Neural cell (in vitro differentiated cells): ENCODE data around the gene SALL4. TPM values are rescaled to one million over a fixed set of nuclear protein-coding genes. Genes with fewer than 3 reads are reported as not detected.

Source experiments
- H2AFZ ChIP-seq: fragments of 200-600, 300-800 bp; sonication (generic), shearing (Covaris generic); 2 replicates; pipeline ENCODE4 v1.6.0; 2014; ENCODE audit warnings: low read depth, mild to moderate bottlenecking, antibody characterized with exemption, low read length, moderate library complexity
- H3F3A ChIP-seq: fragments of 200-600 bp; shearing (Covaris generic); 2 replicates; pipeline ENCODE4 v1.6.1; 2016; ENCODE audit warnings: mild to moderate bottlenecking, moderate library complexity, mixed read lengths, antibody characterized with exemption, low read length; ENCODE audit not compliant: insufficient read depth, poor library complexity, severe bottlenecking
- H3K27ac ChIP-seq: fragments of 200-600, 300-800 bp; sonication (generic), shearing (Covaris generic); 2 replicates; pipeline ENCODE4 v1.5.1; 2014; ENCODE audit warnings: mild to moderate bottlenecking, low read length, moderate library complexity
- H3K27me3 ChIP-seq: fragments of 300-800, 200-600 bp; sonication (generic), shearing (Covaris generic); 2 replicates; pipeline ENCODE4 v1.6.0; 2014; ENCODE audit warnings: mild to moderate bottlenecking, low read depth, low read length, moderate library complexity; ENCODE audit not compliant: insufficient read depth
- H3K36me3 ChIP-seq: fragments of 300-800, 200-600 bp; sonication (generic), shearing (Covaris generic); 2 replicates; pipeline ENCODE4 v1.5.1; 2014; ENCODE audit warnings: mild to moderate bottlenecking, antibody characterized with exemption, low read length, moderate library complexity; ENCODE audit not compliant: insufficient read depth
- H3K4me2 ChIP-seq: fragments of 300-800, 200-600 bp; sonication (generic), shearing (Covaris generic); 2 replicates; pipeline ENCODE4 v1.6.0; 2014; ENCODE audit warnings: mild to moderate bottlenecking, low read length
- H3K4me3 ChIP-seq: fragments of 300-800, 200-600 bp; sonication (generic), shearing (Covaris generic); 2 replicates; pipeline ENCODE4 v1.5.1; 2014; ENCODE audit warnings: mild to moderate bottlenecking, low read length, moderate library complexity
- H3K79me2 ChIP-seq: fragments of 200-600 bp; shearing (Covaris generic); replicated peaks from 2 replicates; pipeline ENCODE4 v1.6.0; 2014; ENCODE audit warnings: mild to moderate bottlenecking, low read length, moderate library complexity; ENCODE audit not compliant: insufficient read depth
- H3K9ac ChIP-seq: fragments of 300-800, 200-600 bp; sonication (generic), shearing (Covaris generic); 2 replicates; pipeline ENCODE4 v1.6.1; 2016; ENCODE audit warnings: mild to moderate bottlenecking, low read length, mixed read lengths
- H3K9me2 ChIP-seq: fragments of 200-600 bp; shearing (Covaris generic); 2 replicates; pipeline ENCODE4 v1.6.1; 2016; ENCODE audit warnings: mild to moderate bottlenecking, low read length, mixed read lengths; ENCODE audit not compliant: insufficient read depth
- H3K9me3 ChIP-seq: fragments of 200-600, 300-800 bp; sonication (generic), shearing (Covaris generic); 2 replicates; pipeline ENCODE4 v1.6.1; 2016; ENCODE audit warnings: mild to moderate bottlenecking, mixed run types, low read length, moderate library complexity, mixed read lengths
- H4K20me1 ChIP-seq: fragments of 200-600 bp; shearing (Covaris generic); 2 replicates; pipeline ENCODE4 v1.6.1; 2016; ENCODE audit warnings: mild to moderate bottlenecking, mixed run types; ENCODE audit not compliant: insufficient read depth
- CTCF ChIP-seq: fragments of 450-650 bp; IDR thresholded peaks from 2 replicates; pipeline ENCODE4 v1.5.1; 2014; ENCODE audit warnings: antibody characterized with exemption, mild to moderate bottlenecking, moderate library complexity; ENCODE audit not compliant: poor library complexity, severe bottlenecking
- EP300 ChIP-seq: fragments of 450-650 bp; conservative IDR thresholded peaks from 2 replicates; pipeline ENCODE4 v1.6.1; 2014; ENCODE audit warnings: antibody characterized with exemption, mild to moderate bottlenecking, moderate library complexity; ENCODE audit not compliant: poor library complexity, severe bottlenecking
- EZH2 ChIP-seq: fragments of 200-600, 300-800 bp; shearing (Covaris generic), sonication (generic); IDR thresholded peaks from 2 replicates; pipeline ENCODE4 v1.6.1; 2014; ENCODE audit warnings: antibody characterized with exemption, low read length, borderline replicate concordance, mild to moderate bottlenecking; ENCODE audit not compliant: insufficient read depth, poor library complexity, severe bottlenecking
- MXI1 ChIP-seq: fragments of 450-650 bp; conservative IDR thresholded peaks from 2 replicates; pipeline ENCODE4 v1.6.1; 2014; ENCODE audit warnings: antibody characterized with exemption, mild to moderate bottlenecking; ENCODE audit not compliant: poor library complexity, severe bottlenecking
- POLR2AphosphoS5 ChIP-seq: IDR thresholded peaks from 2 replicates; pipeline ENCODE4 v1.6.1; 2012
- RAD21 ChIP-seq: fragments of 450-650 bp; conservative IDR thresholded peaks from 2 replicates; pipeline ENCODE4 v1.6.1; 2014; ENCODE audit warnings: antibody characterized with exemption, mild to moderate bottlenecking, moderate library complexity
- SMC3 ChIP-seq: fragments of 450-650 bp; conservative IDR thresholded peaks from 2 replicates; pipeline ENCODE4 v1.6.1; 2014; ENCODE audit warnings: antibody characterized with exemption, mild to moderate bottlenecking, moderate library complexity; ENCODE audit not compliant: poor library complexity
- TAF1 ChIP-seq: IDR thresholded peaks from 2 replicates; pipeline ENCODE4 v1.6.1; 2012; ENCODE audit warnings: low read depth
- polyA plus RNA-seq: library from polyadenylated mRNA; depleted of rRNA; stranded (reverse); fragments of >200 nt; gene quantifications from 2 replicates; pipeline ENCODE4 v1.2.3, GENCODE V29; 2014
- TF ChIP-seq, protein P1 (sequence below): IDR thresholded peaks from 2 replicates; pipeline ENCODE4 v1.6.1; 2012; ENCODE audit warnings: borderline replicate concordance

The SALL4 gene
- polyA plus RNA-seq, 1 donor from 2014 or later, result 1.4 TPM

DNA sequence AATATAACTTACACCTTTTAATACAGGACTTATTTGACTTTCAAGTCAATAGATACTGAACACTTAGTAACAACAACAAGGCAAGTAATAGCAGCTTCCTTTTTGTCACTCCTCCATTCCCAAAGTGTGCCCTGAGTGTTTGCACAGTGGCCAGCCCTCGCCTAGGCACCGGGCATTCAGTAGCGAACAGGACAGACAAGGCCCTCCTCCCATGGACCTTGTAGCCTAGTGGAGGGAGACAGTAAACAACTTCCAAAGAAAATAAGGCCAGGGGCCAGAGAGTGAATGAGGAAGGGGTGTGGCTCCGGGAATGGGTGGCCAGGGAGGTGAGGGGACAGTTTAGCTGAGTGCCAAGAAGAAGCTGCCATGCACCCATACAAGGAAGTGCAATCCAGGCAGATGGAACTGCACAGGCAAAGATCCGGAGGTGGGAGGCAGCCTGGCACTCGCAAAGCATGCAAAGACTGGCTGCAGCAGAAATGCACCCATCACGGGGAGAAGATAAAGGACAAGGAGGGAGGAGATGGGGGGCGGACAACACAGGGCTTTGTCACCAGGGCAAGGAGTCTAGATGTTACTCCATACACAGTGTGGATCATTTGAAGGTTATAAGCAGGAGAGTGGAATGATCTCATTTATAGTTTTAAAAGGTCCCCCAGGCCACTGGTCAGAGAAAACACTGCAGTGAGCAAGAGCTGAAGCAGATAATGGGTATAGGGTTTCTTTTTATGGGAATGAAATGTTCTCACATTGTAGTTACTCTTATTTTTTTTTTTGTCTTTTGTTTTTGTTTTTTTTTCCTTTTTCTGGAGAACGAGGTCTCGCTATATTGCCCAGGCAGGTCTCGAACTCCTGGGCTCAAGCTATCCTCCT lies 66.4 kb downstream of the SALL4 start:
- TF ChIP-seq RAD21, result no peak
- no peak for TF ChIP-seq TAF1
- TF ChIP-seq, protein P1, sequence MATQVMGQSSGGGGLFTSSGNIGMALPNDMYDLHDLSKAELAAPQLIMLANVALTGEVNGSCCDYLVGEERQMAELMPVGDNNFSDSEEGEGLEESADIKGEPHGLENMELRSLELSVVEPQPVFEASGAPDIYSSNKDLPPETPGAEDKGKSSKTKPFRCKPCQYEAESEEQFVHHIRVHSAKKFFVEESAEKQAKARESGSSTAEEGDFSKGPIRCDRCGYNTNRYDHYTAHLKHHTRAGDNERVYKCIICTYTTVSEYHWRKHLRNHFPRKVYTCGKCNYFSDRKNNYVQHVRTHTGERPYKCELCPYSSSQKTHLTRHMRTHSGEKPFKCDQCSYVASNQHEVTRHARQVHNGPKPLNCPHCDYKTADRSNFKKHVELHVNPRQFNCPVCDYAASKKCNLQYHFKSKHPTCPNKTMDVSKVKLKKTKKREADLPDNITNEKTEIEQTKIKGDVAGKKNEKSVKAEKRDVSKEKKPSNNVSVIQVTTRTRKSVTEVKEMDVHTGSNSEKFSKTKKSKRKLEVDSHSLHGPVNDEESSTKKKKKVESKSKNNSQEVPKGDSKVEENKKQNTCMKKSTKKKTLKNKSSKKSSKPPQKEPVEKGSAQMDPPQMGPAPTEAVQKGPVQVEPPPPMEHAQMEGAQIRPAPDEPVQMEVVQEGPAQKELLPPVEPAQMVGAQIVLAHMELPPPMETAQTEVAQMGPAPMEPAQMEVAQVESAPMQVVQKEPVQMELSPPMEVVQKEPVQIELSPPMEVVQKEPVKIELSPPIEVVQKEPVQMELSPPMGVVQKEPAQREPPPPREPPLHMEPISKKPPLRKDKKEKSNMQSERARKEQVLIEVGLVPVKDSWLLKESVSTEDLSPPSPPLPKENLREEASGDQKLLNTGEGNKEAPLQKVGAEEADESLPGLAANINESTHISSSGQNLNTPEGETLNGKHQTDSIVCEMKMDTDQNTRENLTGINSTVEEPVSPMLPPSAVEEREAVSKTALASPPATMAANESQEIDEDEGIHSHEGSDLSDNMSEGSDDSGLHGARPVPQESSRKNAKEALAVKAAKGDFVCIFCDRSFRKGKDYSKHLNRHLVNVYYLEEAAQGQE, result no peak
- no peak for TF ChIP-seq EZH2
- no peak for TF ChIP-seq SMC3
- no peak for TF ChIP-seq CTCF
- TF ChIP-seq MXI1, result no peak
- no peak for TF ChIP-seq EP300
- TF ChIP-seq POLR2AphosphoS5, result no peak
- peaks cover 5% of the 10 kb centered on the region for H4K20me1 ChIP-seq
- H3K36me3 ChIP-seq, result no peaks in the 10 kb centered on the region
- no peak overlapping the region for H3K9ac ChIP-seq
- no peak overlapping the region for H3K4me3 ChIP-seq
- no peaks in the 10 kb centered on the region for H3K79me2 ChIP-seq
- H3F3A ChIP-seq, result no peaks in the 10 kb centered on the region
- H3K9me2 ChIP-seq, result no peaks in the 10 kb centered on the region
- no peak overlapping the region for H3K27ac ChIP-seq
- no peaks in the 10 kb centered on the region for H3K27me3 ChIP-seq
- no peaks in the 10 kb centered on the region for H3K9me3 ChIP-seq
- H2AFZ ChIP-seq, result no peak overlapping the region
- no peak overlapping the region for H3K4me2 ChIP-seq

GRCh38 chr20:51734876-51735720 lies 67.2 kb downstream of the SALL4 start:
- TF ChIP-seq EZH2 (no peak), MXI1 (no peak), CTCF (no peak), TAF1 (no peak), POLR2AphosphoS5 (no peak), EP300 (no peak), RAD21 (no peak), SMC3 (no peak)
- TF ChIP-seq, protein P1, result no peak
- Histone ChIP-seq H2AFZ (no peak overlapping the region), H3K79me2 (no peaks in the 10 kb centered on the region), H3K9me3 (no peaks in the 10 kb centered on the region), H3K36me3 (no peaks in the 10 kb centered on the region), H3K4me3 (no peak overlapping the region), H3F3A (no peaks in the 10 kb centered on the region), H3K9me2 (no peaks in the 10 kb centered on the region), H3K27ac (no peak overlapping the region), H4K20me1 (peaks cover 5% of the 10 kb centered on the region), H3K27me3 (no peaks in the 10 kb centered on the region), H3K9ac (no peak overlapping the region), H3K4me2 (no peak overlapping the region)
